Hepatocyte (in vitro differentiated cells): ENCODE results near the gene CSMD2. TPM values are rescaled to one million over a fixed set of nuclear protein-coding genes. Genes with fewer than 3 reads are reported as not detected.

Experiments used
- DNase-seq: peaks from one replicate; pipeline ENCODE4 v3.0.0-alpha.2; 2016; ENCODE audit warnings: low spot score
- H2AFZ ChIP-seq: fragments of 200-600 bp; sonication (generic); 2 replicates; pipeline ENCODE4 v1.6.0; 2016; ENCODE audit warnings: antibody characterized with exemption, mild to moderate bottlenecking
- H3K27ac ChIP-seq: fragments of 200-600 bp; sonication (generic); 2 replicates; pipeline ENCODE4 v1.5.1; 2016; ENCODE audit warnings: mild to moderate bottlenecking
- H3K27me3 ChIP-seq: fragments of 200-600 bp; sonication (generic); 2 replicates; pipeline ENCODE4 v1.6.1; 2016
- H3K36me3 ChIP-seq: fragments of 200-600 bp; sonication (generic); replicated peaks from 2 replicates; pipeline ENCODE4 v1.5.1; 2016; ENCODE audit warnings: low read depth; ENCODE audit not compliant: insufficient read depth
- H3K4me1 ChIP-seq: fragments of 200-600 bp; sonication (generic); 2 replicates; pipeline ENCODE4 v1.5.1; 2016; ENCODE audit warnings: mild to moderate bottlenecking, moderate library complexity; ENCODE audit not compliant: insufficient read depth
- H3K4me2 ChIP-seq: fragments of 200-600 bp; sonication (generic); 2 replicates; pipeline ENCODE4 v1.6.0; 2016
- H3K4me3 ChIP-seq: fragments of 200-600 bp; sonication (generic); 2 replicates; pipeline ENCODE4 v1.5.1; 2016; ENCODE audit warnings: mild to moderate bottlenecking
- H3K79me2 ChIP-seq: fragments of 200-600 bp; sonication (generic); 2 replicates; pipeline ENCODE4 v1.6.0; 2017; ENCODE audit warnings: mild to moderate bottlenecking
- H3K9me2 ChIP-seq: fragments of 200-600 bp; sonication (generic); replicated peaks from 2 replicates; pipeline ENCODE4 v1.6.0; 2017; ENCODE audit warnings: mild to moderate bottlenecking; ENCODE audit not compliant: insufficient read depth
- H3K9me3 ChIP-seq: fragments of 200-600 bp; sonication (generic); 2 replicates; pipeline ENCODE4 v1.5.1; 2016; ENCODE audit warnings: low read depth, mild to moderate bottlenecking
- H4K20me1 ChIP-seq: fragments of 200-600 bp; sonication (generic); 2 replicates; pipeline ENCODE4 v1.6.0; 2016; ENCODE audit warnings: mild to moderate bottlenecking; ENCODE audit not compliant: insufficient read depth, poor library complexity, severe bottlenecking
- CTCF ChIP-seq: fragments of 200-600 bp; sonication (generic); IDR thresholded peaks from 2 replicates; pipeline ENCODE4 v1.5.1; 2016; ENCODE audit warnings: antibody characterized with exemption, mild to moderate bottlenecking; ENCODE audit not compliant: poor library complexity
- EZH2 ChIP-seq: fragments of 200-600 bp; sonication (generic); IDR thresholded peaks from 2 replicates; pipeline ENCODE4 v1.6.1; 2016; ENCODE audit warnings: antibody characterized with exemption, mild to moderate bottlenecking, borderline replicate concordance
- EZH2phosphoT487 ChIP-seq: fragments of 200-600 bp; sonication (generic); IDR thresholded peaks from one replicate; pipeline ENCODE4 v1.6.1; 2018; ENCODE audit warnings: antibody characterized with exemption, mild to moderate bottlenecking, low read depth, moderate library complexity; ENCODE audit not compliant: unreplicated experiment, severe bottlenecking
- WGBS: methylation state at CpG from one replicate; pipeline ENCODE4 v1.1.6; 2016; ENCODE audit warnings: low lambda C conversion rate; ENCODE audit errors: missing lambda C conversion rate; 5-methylcytosine and 5-hydroxymethylcytosine counted together
- polyA plus RNA-seq: library from polyadenylated mRNA; unstranded; fragments of >200 nt; fragmentation: Nextera tagmentation; extraction: Ambion mirVana; gene quantifications from 2 replicates; pipeline ENCODE4 v1.2.1, GENCODE V29; 2016
- total RNA-seq: library from RNA; depleted of rRNA; stranded (reverse); fragments of >200 nt; gene quantifications from 2 replicates; pipeline ENCODE4 v1.2.3, GENCODE V29; 2014

The CSMD2 gene
- total and polyA plus RNA-seq, 2 experiments from 2014 or later = 0.10 to 0.37 TPM

GRCh38 chr1:33501774-33502173 is 663.3 kb downstream of the CSMD2 start:
- Histone ChIP-seq H3K27me3 (no peaks in the 10 kb centered on the region), H3K9me2 (no peaks in the 10 kb centered on the region)
- WGBS = 94% methylated on average over 8 of the region's 8 CpGs

DNA sequence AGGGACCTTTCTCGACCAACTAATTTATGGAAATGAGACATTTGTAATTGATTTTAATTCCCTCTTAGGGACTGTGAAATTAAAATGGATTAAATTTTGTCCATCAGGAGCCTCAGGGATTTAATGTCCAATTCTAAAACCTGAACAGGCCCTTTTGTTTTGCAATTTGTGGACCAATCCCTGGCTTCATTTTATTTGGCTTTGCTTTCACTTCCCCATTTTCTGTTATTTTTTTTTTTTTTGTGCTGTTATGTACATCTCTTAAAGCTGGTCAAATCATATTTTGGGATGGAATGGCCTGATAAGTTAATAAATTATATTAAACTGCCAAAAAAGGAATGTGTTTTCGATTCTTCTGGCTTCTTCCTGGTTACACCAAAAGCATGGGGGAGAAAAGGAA is 663.7 kb downstream of the CSMD2 start:
- TF ChIP-seq CTCF (no peak), EZH2 (no peak), EZH2phosphoT487 (no peak)
- H3K9me2 ChIP-seq = no peaks in the 10 kb centered on the region

More at GRCh38 chr1:33501774-33502173, 663.3 kb downstream of the CSMD2 start:
- no peaks in the 10 kb centered on the region for H3K9me3 ChIP-seq
- TF ChIP-seq EZH2phosphoT487 (no peak), CTCF (no peak), EZH2 (no peak)
- no peaks in the 10 kb centered on the region for H3K4me1 ChIP-seq
- no peak overlapping the region for H3K4me2 ChIP-seq
- H3K36me3 ChIP-seq = no peaks in the 10 kb centered on the region
- H3K4me3 ChIP-seq = no peak overlapping the region
- no peaks in the 10 kb centered on the region for H4K20me1 ChIP-seq
- DNase-seq = no peak
- no peaks in the 10 kb centered on the region for H3K79me2 ChIP-seq
- no peak overlapping the region for H2AFZ ChIP-seq
- no peak overlapping the region for H3K27ac ChIP-seq

DNA sequence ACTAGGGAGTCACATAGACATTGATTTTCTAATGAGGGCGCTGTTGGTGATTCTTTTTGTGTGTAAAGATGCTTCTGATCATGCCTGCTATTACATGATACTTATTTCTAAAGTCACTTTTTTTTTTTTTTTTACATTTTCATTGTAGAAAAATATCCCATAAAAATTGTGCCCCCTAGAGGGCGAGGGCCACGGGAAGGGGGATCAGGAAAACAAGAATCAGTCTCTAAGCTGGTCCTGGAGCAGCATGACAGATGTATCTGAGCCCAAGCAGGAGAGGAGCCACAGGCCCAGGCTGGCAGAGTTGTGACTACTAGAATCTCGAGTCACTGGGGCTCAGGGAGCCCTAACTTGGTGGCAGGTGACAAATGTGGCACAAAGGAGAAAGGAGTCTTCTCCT is 664.5 kb downstream of the CSMD2 start:
- Histone ChIP-seq H2AFZ (no peak overlapping the region), H3K4me2 (no peak overlapping the region), H3K79me2 (no peaks in the 10 kb centered on the region), H3K9me2 (no peaks in the 10 kb centered on the region), H4K20me1 (no peaks in the 10 kb centered on the region), H3K27ac (no peak overlapping the region), H3K27me3 (no peaks in the 10 kb centered on the region), H3K36me3 (no peaks in the 10 kb centered on the region), H3K4me1 (no peaks in the 10 kb centered on the region), H3K9me3 (peaks cover 7% of the 10 kb centered on the region), H3K4me3 (no peak overlapping the region)
- no peak for TF ChIP-seq EZH2
- no peak for TF ChIP-seq EZH2phosphoT487
- no peak for TF ChIP-seq CTCF
- WGBS = 52% methylated on average over 4 of the region's 4 CpGs
- DNase-seq = no peak

More for the DNA sequence above, 663.7 kb downstream of the CSMD2 start:
- Histone ChIP-seq H3K9me3 (no peaks in the 10 kb centered on the region), H3K27me3 (no peaks in the 10 kb centered on the region), H3K4me1 (no peaks in the 10 kb centered on the region), H3K4me2 (no peak overlapping the region), H3K27ac (no peak overlapping the region), H3K36me3 (no peaks in the 10 kb centered on the region), H3K4me3 (no peak overlapping the region), H2AFZ (no peak overlapping the region), H4K20me1 (no peaks in the 10 kb centered on the region), H3K79me2 (no peaks in the 10 kb centered on the region)
- 96% methylated on average over 2 of the region's 2 CpGs for WGBS
- DNase-seq = no peak

GRCh38 chr1:33497410-33497809 is 667.6 kb downstream of the CSMD2 start:
- peaks cover 3% of the 10 kb centered on the region for H3K36me3 ChIP-seq

More at GRCh38 chr1:33497410-33497809, 667.6 kb downstream of the CSMD2 start:
- Histone ChIP-seq H4K20me1 (no peaks in the 10 kb centered on the region), H3K4me1 (no peaks in the 10 kb centered on the region), H3K27ac (no peak overlapping the region), H3K27me3 (no peaks in the 10 kb centered on the region), H3K79me2 (no peaks in the 10 kb centered on the region), H3K4me2 (no peak overlapping the region), H2AFZ (no peak overlapping the region), H3K9me2 (no peaks in the 10 kb centered on the region), H3K4me3 (no peak overlapping the region), H3K9me3 (peaks cover 21% of the 10 kb centered on the region)
- WGBS = 87% methylated on average over 1 of the region's 1 CpG
- no peak for DNase-seq
- TF ChIP-seq CTCF (no peak), EZH2 (no peak), EZH2phosphoT487 (no peak)
